Liver (tissue), 9 donors: Measurements from ENCODE around the gene LHX6. TPM values are rescaled to one million over a fixed set of nuclear protein-coding genes. Genes with fewer than 3 reads are reported as not detected.

ENCODE experiments used
- DNase-seq: peaks from one replicate; pipeline ENCODE4 v3.0.0-alpha.2; 2017; ENCODE audit warnings: low spot score
- H3K27ac ChIP-seq, 2 donors: one replicate each; pipeline ENCODE4 v1.7.0; 2013; ENCODE audit warnings: inconsistent platforms in 2 of 2, low read length in 2 of 2, control low read depth in 1 of 2, low read depth in 1 of 2, mild to moderate bottlenecking in 1 of 2
- H3K27me3 ChIP-seq, 4 donors: one replicate each; pipeline versions ENCODE4 v1.6.1 to v1.7.0; 2013; ENCODE audit warnings: low read length in 3 of 4, inconsistent platforms in 1 of 4, mild to moderate bottlenecking in 1 of 4, moderate library complexity in 1 of 4; ENCODE audit not compliant: control insufficient read depth in 4 of 4, insufficient read depth in 4 of 4
- H3K36me3 ChIP-seq, 4 donors: one replicate each; pipeline versions ENCODE4 v1.6.1 to v1.7.0; 2013; ENCODE audit warnings: low read length in 3 of 4, mild to moderate bottlenecking in 3 of 4, low read depth in 1 of 4, moderate library complexity in 1 of 4; ENCODE audit not compliant: control insufficient read depth in 4 of 4, insufficient read depth in 3 of 4
- H3K4me1 ChIP-seq, 4 donors: one replicate each; pipeline versions ENCODE4 v1.6.1 to v1.7.0; 2013; ENCODE audit warnings: low read length in 3 of 4, mild to moderate bottlenecking in 3 of 4, moderate library complexity in 1 of 4; ENCODE audit not compliant: control insufficient read depth in 4 of 4, insufficient read depth in 4 of 4
- H3K4me3 ChIP-seq, 3 donors: one replicate each; pipeline versions ENCODE4 v1.6.1 to v1.7.0; 2013; ENCODE audit warnings: low read length in 3 of 3, control low read depth in 1 of 3, low read depth in 1 of 3, mild to moderate bottlenecking in 1 of 3
- H3K9ac ChIP-seq, 2 donors: one replicate each; pipeline ENCODE4 v1.7.0; 2013; ENCODE audit warnings: low read length in 2 of 2, mild to moderate bottlenecking in 2 of 2, moderate library complexity in 2 of 2, control low read depth in 1 of 2, low read depth in 1 of 2
- H3K9me3 ChIP-seq, 4 donors: one replicate each; pipeline versions ENCODE4 v1.6.1 to v1.7.0; 2013; ENCODE audit warnings: low read length in 3 of 4; ENCODE audit not compliant: control insufficient read depth in 4 of 4
- ATF3 ChIP-seq: IDR thresholded peaks from 2 replicates; pipeline ENCODE4 v1.6.1; 2016; ENCODE audit warnings: antibody characterized with exemption
- EGR1 ChIP-seq, 2 donors: IDR thresholded peaks; 2 replicates each; pipeline ENCODE4 v1.6.1; 2016 to 2018; ENCODE audit warnings: antibody characterized with exemption in 2 of 2, low read depth in 2 of 2
- FOXA1 ChIP-seq: IDR thresholded peaks from 2 replicates; pipeline ENCODE4 v1.6.1; 2016; ENCODE audit warnings: antibody characterized with exemption
- FOXA2 ChIP-seq: IDR thresholded peaks from 2 replicates; pipeline ENCODE4 v1.6.1; 2016; ENCODE audit warnings: antibody characterized with exemption
- GABPA ChIP-seq, 2 donors: IDR thresholded peaks in 1 of 2; conservative IDR thresholded peaks in 1 of 2; 2 replicates each; pipeline ENCODE4 v1.6.1; 2016; ENCODE audit warnings: antibody characterized with exemption in 2 of 2, mild to moderate bottlenecking in 1 of 2, moderate library complexity in 1 of 2
- MAX ChIP-seq: IDR thresholded peaks from 2 replicates; pipeline ENCODE4 v1.6.1; 2016; ENCODE audit warnings: antibody characterized with exemption
- RAD21 ChIP-seq, 2 donors: IDR thresholded peaks; 2 replicates each; pipeline ENCODE4 v1.6.1; 2016; ENCODE audit warnings: antibody characterized with exemption in 2 of 2, mild to moderate bottlenecking in 2 of 2
- RXRA ChIP-seq, 2 donors: IDR thresholded peaks; 2 replicates each; pipeline ENCODE4 v1.6.1; 2017 to 2018; ENCODE audit warnings: antibody characterized with exemption in 2 of 2, mild to moderate bottlenecking in 1 of 2
- SP1 ChIP-seq: IDR thresholded peaks from 2 replicates; pipeline ENCODE4 v1.6.1; 2018; ENCODE audit warnings: antibody characterized with exemption, mild to moderate bottlenecking
- TAF1 ChIP-seq: conservative IDR thresholded peaks from 2 replicates; pipeline ENCODE4 v1.6.1; 2016; ENCODE audit warnings: antibody characterized with exemption, mild to moderate bottlenecking
- YY1 ChIP-seq: IDR thresholded peaks from 2 replicates; pipeline ENCODE4 v1.6.1; 2016; ENCODE audit warnings: antibody characterized with exemption, mild to moderate bottlenecking
- WGBS: extraction: QIAGEN DNeasy Blood & Tissue Kit; methylation state at CpG from one replicate; pipeline ENCODE4 v1.1.7; 2013; 5-methylcytosine and 5-hydroxymethylcytosine counted together
- polyA plus RNA-seq, 2 donors: library from polyadenylated mRNA; stranded (reverse) in 1 of 2; unstranded in 1 of 2; fragments of 200-250 nt in 1 of 2; fragments of >200 nt in 1 of 2; fragmentation: Nextera tagmentation in 1 of 2; extraction: Ambion mirVana in 1 of 2; gene quantifications; one replicate each; pipeline versions ENCODE4 v1.2.1 to v1.2.3, GENCODE V29; 2013 to 2015
- total RNA-seq, 2 donors: library from RNA; depleted of rRNA; stranded (reverse); fragments of >200 nt; gene quantifications; one replicate each; pipeline ENCODE4 v1.2.3, GENCODE V29; 2014
- TF ChIP-seq, protein P1 (sequence below): IDR thresholded peaks from 2 replicates; pipeline ENCODE4 v1.6.1; 2016; ENCODE audit warnings: antibody characterized with exemption
- TF ChIP-seq, protein P2 (sequence below): IDR thresholded peaks from 2 replicates; pipeline ENCODE4 v1.6.1; 2016; ENCODE audit warnings: antibody characterized with exemption, mild to moderate bottlenecking
- donor health status: healthy.
- donor health status: healthy.
- donor health status: healthy.
- donor health status: healthy.
- donor health status: healthy.

LHX6 gene
- total and polyA plus RNA-seq, 4 donors: 0.05 to 0.33 (median 0.18) TPM

GRCh38 chr9:122264360-122265148 is 35.8 kb upstream of the LHX6 start, which contains the start of the genes MRRF and RBM18 (continued):
- TF ChIP-seq EGR1 (IDR thresholded peaks at IDR 0.05; ENCODE audit: low read depth in 2 of 2): no peak

- no peak for TF ChIP-seq RXRA (IDR thresholded peaks at IDR 0.05)
- no peak for TF ChIP-seq MAX
- TF ChIP-seq GABPA (IDR thresholded peaks at IDR 0.05 in 1 of 2, conservative IDR thresholded peaks at IDR 0.05 in 1 of 2): no peak
- TF ChIP-seq, protein P1, sequence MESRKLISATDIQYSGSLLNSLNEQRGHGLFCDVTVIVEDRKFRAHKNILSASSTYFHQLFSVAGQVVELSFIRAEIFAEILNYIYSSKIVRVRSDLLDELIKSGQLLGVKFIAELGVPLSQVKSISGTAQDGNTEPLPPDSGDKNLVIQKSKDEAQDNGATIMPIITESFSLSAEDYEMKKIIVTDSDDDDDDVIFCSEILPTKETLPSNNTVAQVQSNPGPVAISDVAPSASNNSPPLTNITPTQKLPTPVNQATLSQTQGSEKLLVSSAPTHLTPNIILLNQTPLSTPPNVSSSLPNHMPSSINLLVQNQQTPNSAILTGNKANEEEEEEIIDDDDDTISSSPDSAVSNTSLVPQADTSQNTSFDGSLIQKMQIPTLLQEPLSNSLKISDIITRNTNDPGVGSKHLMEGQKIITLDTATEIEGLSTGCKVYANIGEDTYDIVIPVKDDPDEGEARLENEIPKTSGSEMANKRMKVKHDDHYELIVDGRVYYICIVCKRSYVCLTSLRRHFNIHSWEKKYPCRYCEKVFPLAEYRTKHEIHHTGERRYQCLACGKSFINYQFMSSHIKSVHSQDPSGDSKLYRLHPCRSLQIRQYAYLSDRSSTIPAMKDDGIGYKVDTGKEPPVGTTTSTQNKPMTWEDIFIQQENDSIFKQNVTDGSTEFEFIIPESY: no peak
- TF ChIP-seq TAF1: no peak
- TF ChIP-seq ATF3: no peak
- TF ChIP-seq, protein P2, sequence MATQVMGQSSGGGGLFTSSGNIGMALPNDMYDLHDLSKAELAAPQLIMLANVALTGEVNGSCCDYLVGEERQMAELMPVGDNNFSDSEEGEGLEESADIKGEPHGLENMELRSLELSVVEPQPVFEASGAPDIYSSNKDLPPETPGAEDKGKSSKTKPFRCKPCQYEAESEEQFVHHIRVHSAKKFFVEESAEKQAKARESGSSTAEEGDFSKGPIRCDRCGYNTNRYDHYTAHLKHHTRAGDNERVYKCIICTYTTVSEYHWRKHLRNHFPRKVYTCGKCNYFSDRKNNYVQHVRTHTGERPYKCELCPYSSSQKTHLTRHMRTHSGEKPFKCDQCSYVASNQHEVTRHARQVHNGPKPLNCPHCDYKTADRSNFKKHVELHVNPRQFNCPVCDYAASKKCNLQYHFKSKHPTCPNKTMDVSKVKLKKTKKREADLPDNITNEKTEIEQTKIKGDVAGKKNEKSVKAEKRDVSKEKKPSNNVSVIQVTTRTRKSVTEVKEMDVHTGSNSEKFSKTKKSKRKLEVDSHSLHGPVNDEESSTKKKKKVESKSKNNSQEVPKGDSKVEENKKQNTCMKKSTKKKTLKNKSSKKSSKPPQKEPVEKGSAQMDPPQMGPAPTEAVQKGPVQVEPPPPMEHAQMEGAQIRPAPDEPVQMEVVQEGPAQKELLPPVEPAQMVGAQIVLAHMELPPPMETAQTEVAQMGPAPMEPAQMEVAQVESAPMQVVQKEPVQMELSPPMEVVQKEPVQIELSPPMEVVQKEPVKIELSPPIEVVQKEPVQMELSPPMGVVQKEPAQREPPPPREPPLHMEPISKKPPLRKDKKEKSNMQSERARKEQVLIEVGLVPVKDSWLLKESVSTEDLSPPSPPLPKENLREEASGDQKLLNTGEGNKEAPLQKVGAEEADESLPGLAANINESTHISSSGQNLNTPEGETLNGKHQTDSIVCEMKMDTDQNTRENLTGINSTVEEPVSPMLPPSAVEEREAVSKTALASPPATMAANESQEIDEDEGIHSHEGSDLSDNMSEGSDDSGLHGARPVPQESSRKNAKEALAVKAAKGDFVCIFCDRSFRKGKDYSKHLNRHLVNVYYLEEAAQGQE: no peak
- no peak for TF ChIP-seq SP1
- TF ChIP-seq FOXA2: no peak
- TF ChIP-seq YY1: no peak
- TF ChIP-seq FOXA1: no peak
- no peak for TF ChIP-seq RAD21 (IDR thresholded peaks at IDR 0.05)
- no peak for TF ChIP-seq EGR1 (IDR thresholded peaks at IDR 0.05; ENCODE audit: low read depth in 2 of 2)
- WGBS: 12% methylated on average over 13 of the region's 13 CpGs
- no peak for DNase-seq
- Histone ChIP-seq H3K27me3 (no peaks in the 10 kb centered on the region), H3K4me3 (peak overlapping the region; percentile 76 to 97 (median 92)), H3K4me1 (peaks cover 5 to 37% (median 21%) of the 10 kb centered on the region in 4 donors), H3K9me3 (no peaks in the 10 kb centered on the region), H3K36me3 (peaks cover 0 to 14% (median 10%) of the 10 kb centered on the region in 4 donors), H3K27ac (peak overlapping the region; percentile 91 to 96), H3K9ac (peak overlapping the region; percentile 86 to 94)
Measured at GRCh38 chr9:122263699-122264349, 35.1 kb upstream of the LHX6 start.
